Prostate gland (tissue), 2 donors: ENCODE data around the gene SCMH1.

Experiments
- POLR2A ChIP-seq: fragments of 450-650 bp; IDR thresholded peaks from one replicate; pipeline ENCODE4 v1.6.1; 2016; ENCODE audit warnings: antibody characterized with exemption, mild to moderate bottlenecking
- TF ChIP-seq, protein P1 (sequence below), 4 experiments: fragments of 200-600 bp in 2 of 4; fragments of 450-650 bp in 2 of 4; sonication (generic) in 2 of 4; IDR thresholded peaks; 1 replicate in 3 of 4; 2 replicates in 1 of 4; pipeline ENCODE4 v1.5.1; 2016 to 2019; ENCODE audit warnings: antibody characterized with exemption in 4 of 4, mild to moderate bottlenecking in 2 of 4, moderate library complexity in 2 of 4

DNA sequence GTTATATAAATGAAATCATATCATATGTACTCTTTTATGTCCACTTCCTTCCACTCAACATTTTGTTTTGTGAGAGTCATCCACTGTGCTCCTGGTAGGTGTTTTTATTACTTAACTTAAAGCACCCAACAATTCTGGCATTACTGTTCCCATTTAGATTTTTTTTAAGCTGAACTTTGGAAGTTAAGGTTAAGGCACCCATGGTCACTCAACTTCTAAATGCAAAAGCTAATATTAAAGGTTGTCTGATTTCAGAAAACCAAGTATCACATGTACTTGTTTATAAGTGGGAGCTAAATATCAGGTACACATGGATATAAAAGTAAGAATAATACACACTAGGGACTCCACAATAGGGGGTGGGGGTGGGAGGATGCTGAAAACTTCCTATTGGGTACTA lies 42.7 kb downstream of the SCMH1 start:
- TF ChIP-seq, protein P1, sequence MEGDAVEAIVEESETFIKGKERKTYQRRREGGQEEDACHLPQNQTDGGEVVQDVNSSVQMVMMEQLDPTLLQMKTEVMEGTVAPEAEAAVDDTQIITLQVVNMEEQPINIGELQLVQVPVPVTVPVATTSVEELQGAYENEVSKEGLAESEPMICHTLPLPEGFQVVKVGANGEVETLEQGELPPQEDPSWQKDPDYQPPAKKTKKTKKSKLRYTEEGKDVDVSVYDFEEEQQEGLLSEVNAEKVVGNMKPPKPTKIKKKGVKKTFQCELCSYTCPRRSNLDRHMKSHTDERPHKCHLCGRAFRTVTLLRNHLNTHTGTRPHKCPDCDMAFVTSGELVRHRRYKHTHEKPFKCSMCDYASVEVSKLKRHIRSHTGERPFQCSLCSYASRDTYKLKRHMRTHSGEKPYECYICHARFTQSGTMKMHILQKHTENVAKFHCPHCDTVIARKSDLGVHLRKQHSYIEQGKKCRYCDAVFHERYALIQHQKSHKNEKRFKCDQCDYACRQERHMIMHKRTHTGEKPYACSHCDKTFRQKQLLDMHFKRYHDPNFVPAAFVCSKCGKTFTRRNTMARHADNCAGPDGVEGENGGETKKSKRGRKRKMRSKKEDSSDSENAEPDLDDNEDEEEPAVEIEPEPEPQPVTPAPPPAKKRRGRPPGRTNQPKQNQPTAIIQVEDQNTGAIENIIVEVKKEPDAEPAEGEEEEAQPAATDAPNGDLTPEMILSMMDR (IDR thresholded peaks at IDR 0.05): no peak
- TF ChIP-seq POLR2A: no peak
